HEK293 (cell line): ENCODE results near the gene ZNF423.

Experiments used
- CTCF ChIA-PET: fragments of 350-600 bp; formaldehyde crosslinking; extraction: SDS; loops from one replicate; lab custom pipeline; 2021; ENCODE audit warnings: antibody characterized with exemption; lab: Yijun Ruan, JAX
- POLR2A ChIA-PET: fragments of 300-600 bp; formaldehyde crosslinking; extraction: SDS; loops from one replicate; lab custom pipeline; 2020; ENCODE audit warnings: antibody characterized with exemption, inconsistent platforms; lab: Yijun Ruan, JAX
- H3K27ac ChIP-seq: fragments of 200-500 bp; sonication (Bioruptor generic); 2 replicates; pipeline ENCODE4 v1.5.1; 2014; ENCODE audit warnings: low read depth, low read length, control low read depth, inconsistent platforms; ENCODE audit errors: extremely low read depth
- H3K36me3 ChIP-seq, 2 experiments: fragments of 200-500 bp in 1 of 2; sonication (Bioruptor generic) in 1 of 2; 1 replicate in 1 of 2; 2 replicates in 1 of 2; pipeline ENCODE4 v1.5.1; 2014 to 2017; ENCODE audit warnings: inconsistent platforms in 2 of 2, low read length in 2 of 2; ENCODE audit not compliant: control insufficient read depth in 2 of 2, insufficient read depth in 1 of 2
- H3K4me1 ChIP-seq: fragments of 200-500 bp; sonication (Bioruptor generic); 2 replicates; pipeline ENCODE4 v1.5.1; 2014; ENCODE audit warnings: mild to moderate bottlenecking, low read length, inconsistent platforms; ENCODE audit not compliant: control insufficient read depth, insufficient read depth
- H3K4me3 ChIP-seq: 2 replicates; pipeline ENCODE4 v1.5.1; 2011; ENCODE audit warnings: low read depth, mild to moderate bottlenecking, control low read depth, low read length, moderate library complexity
- H3K9me3 ChIP-seq: fragments of 200-500 bp; sonication (Bioruptor generic); 2 replicates; pipeline ENCODE4 v1.5.1; 2014; ENCODE audit warnings: low read depth, low read length, inconsistent platforms; ENCODE audit not compliant: control insufficient read depth, insufficient read depth
- GLI4 ChIP-seq: fragments of 450-650 bp; formaldehyde crosslinking; IDR thresholded peaks from 2 replicates; pipeline ENCODE4 v1.5.1; 2016; ENCODE audit warnings: missing biosample characterization, missing genetic modification characterization
- GLIS2 ChIP-seq: fragments of 450-650 bp; formaldehyde crosslinking; IDR thresholded peaks from 2 replicates; pipeline ENCODE4 v1.5.1; 2016; ENCODE audit warnings: missing biosample characterization, missing genetic modification characterization
- KLF10 ChIP-seq: fragments of 450-650 bp; IDR thresholded peaks from 2 replicates; pipeline ENCODE4 v1.5.1; 2018; ENCODE audit warnings: missing biosample characterization, mild to moderate bottlenecking, missing genetic modification characterization
- MYNN ChIP-seq: fragments of 450-650 bp; formaldehyde crosslinking; IDR thresholded peaks from 2 replicates; pipeline ENCODE4 v1.5.1; 2016; ENCODE audit warnings: missing biosample characterization, missing genetic modification characterization, borderline replicate concordance
- REPIN1 ChIP-seq: fragments of 450-650 bp; formaldehyde crosslinking; IDR thresholded peaks from 2 replicates; pipeline ENCODE4 v1.5.1; 2017; ENCODE audit warnings: missing biosample characterization, missing genetic modification characterization, low read depth
- SP2 ChIP-seq: fragments of 450-650 bp; formaldehyde crosslinking; IDR thresholded peaks from 2 replicates; pipeline ENCODE4 v1.5.1; 2016; ENCODE audit warnings: missing biosample characterization, missing genetic modification characterization
- ZFP69B ChIP-seq: fragments of 450-650 bp; formaldehyde crosslinking; IDR thresholded peaks from 2 replicates; pipeline ENCODE4 v1.5.1; 2016; ENCODE audit warnings: missing biosample characterization, missing genetic modification characterization
- ZNF155 ChIP-seq: fragments of 450-650 bp; formaldehyde crosslinking; IDR thresholded peaks from 2 replicates; pipeline ENCODE4 v1.5.1; 2016; ENCODE audit warnings: missing biosample characterization, missing genetic modification characterization
- ZNF174 ChIP-seq: fragments of 450-650 bp; formaldehyde crosslinking; IDR thresholded peaks from 2 replicates; pipeline ENCODE4 v1.5.0; 2017; ENCODE audit warnings: missing biosample characterization, mild to moderate bottlenecking, missing genetic modification characterization
- ZNF2 ChIP-seq: fragments of 450-650 bp; formaldehyde crosslinking; IDR thresholded peaks from 2 replicates; pipeline ENCODE4 v1.5.1; 2016; ENCODE audit warnings: missing biosample characterization, missing genetic modification characterization
- ZNF311 ChIP-seq: fragments of 450-650 bp; formaldehyde crosslinking; IDR thresholded peaks from 2 replicates; pipeline ENCODE4 v1.5.1; 2017; ENCODE audit warnings: missing biosample characterization, missing genetic modification characterization, borderline replicate concordance
- ZNF341 ChIP-seq: fragments of 450-650 bp; formaldehyde crosslinking; IDR thresholded peaks from 2 replicates; pipeline ENCODE4; 2016; ENCODE audit warnings: low read depth, missing biosample characterization, missing genetic modification characterization
- ZNF433 ChIP-seq: fragments of 450-650 bp; formaldehyde crosslinking; IDR thresholded peaks from 2 replicates; pipeline ENCODE4 v1.5.1; 2016; ENCODE audit warnings: missing biosample characterization, missing genetic modification characterization, low read depth
- ZNF48 ChIP-seq: fragments of 450-650 bp; formaldehyde crosslinking; IDR thresholded peaks from 2 replicates; pipeline ENCODE4 v1.5.1; 2016; ENCODE audit warnings: missing biosample characterization, missing genetic modification characterization
- ZNF555 ChIP-seq: fragments of 450-650 bp; formaldehyde crosslinking; conservative IDR thresholded peaks from 2 replicates; pipeline ENCODE4 v1.5.1; 2017; ENCODE audit warnings: missing biosample characterization, mild to moderate bottlenecking, missing genetic modification characterization, inconsistent platforms
- ZNF624 ChIP-seq: fragments of 450-650 bp; formaldehyde crosslinking; IDR thresholded peaks from 2 replicates; pipeline ENCODE4 v1.5.1; 2017; ENCODE audit warnings: missing biosample characterization, missing genetic modification characterization
- ZNF626 ChIP-seq: fragments of 450-650 bp; sonication (Bioruptor Pico); formaldehyde crosslinking; IDR thresholded peaks from 2 replicates; pipeline ENCODE4 v1.5.1; 2018; ENCODE audit warnings: missing biosample characterization, missing genetic modification characterization, inconsistent platforms
- ZNF777 ChIP-seq: fragments of 450-650 bp; formaldehyde crosslinking; IDR thresholded peaks from 2 replicates; pipeline ENCODE4 v1.5.1; 2017; ENCODE audit warnings: missing biosample characterization, missing genetic modification characterization, borderline replicate concordance
- TF ChIP-seq, protein P1 (sequence below): fragments of 450-650 bp; formaldehyde crosslinking; IDR thresholded peaks from 2 replicates; pipeline ENCODE4 v1.5.1; 2016; ENCODE audit warnings: missing biosample characterization, missing genetic modification characterization
- TF ChIP-seq, protein P2 (sequence below): fragments of 450-650 bp; formaldehyde crosslinking; IDR thresholded peaks from 2 replicates; pipeline ENCODE4 v1.5.1; 2017; ENCODE audit warnings: missing biosample characterization, missing genetic modification characterization
- TF ChIP-seq, protein P3 (sequence below): fragments of 450-650 bp; formaldehyde crosslinking; IDR thresholded peaks from 2 replicates; pipeline ENCODE4 v1.5.1; 2016; ENCODE audit warnings: missing biosample characterization, missing genetic modification characterization
- TF ChIP-seq, protein P4 (sequence below): fragments of 450-650 bp; formaldehyde crosslinking; IDR thresholded peaks from 2 replicates; pipeline ENCODE4 v1.5.1; 2016; ENCODE audit warnings: missing biosample characterization, missing genetic modification characterization
- TF ChIP-seq, protein P5 (sequence below): fragments of 450-650 bp; formaldehyde crosslinking; IDR thresholded peaks from 2 replicates; pipeline ENCODE4 v1.5.1; 2016; ENCODE audit warnings: missing biosample characterization, missing genetic modification characterization, low read depth

The ZNF423 gene

GRCh38 chr16:49471038-49471727 is 384.7 kb downstream of the ZNF423 start:
- no peak for TF ChIP-seq ZNF341 (tag by site-specific recombination)
- no peak for TF ChIP-seq GLIS2
- TF ChIP-seq ZFP69B (tag by site-specific recombination), result no peak
- no peak for TF ChIP-seq ZNF777
- TF ChIP-seq ZNF155 (tag by site-specific recombination), result no peak
- no peak for TF ChIP-seq ZNF624
- no peak for TF ChIP-seq KLF10
- TF ChIP-seq, protein P1, sequence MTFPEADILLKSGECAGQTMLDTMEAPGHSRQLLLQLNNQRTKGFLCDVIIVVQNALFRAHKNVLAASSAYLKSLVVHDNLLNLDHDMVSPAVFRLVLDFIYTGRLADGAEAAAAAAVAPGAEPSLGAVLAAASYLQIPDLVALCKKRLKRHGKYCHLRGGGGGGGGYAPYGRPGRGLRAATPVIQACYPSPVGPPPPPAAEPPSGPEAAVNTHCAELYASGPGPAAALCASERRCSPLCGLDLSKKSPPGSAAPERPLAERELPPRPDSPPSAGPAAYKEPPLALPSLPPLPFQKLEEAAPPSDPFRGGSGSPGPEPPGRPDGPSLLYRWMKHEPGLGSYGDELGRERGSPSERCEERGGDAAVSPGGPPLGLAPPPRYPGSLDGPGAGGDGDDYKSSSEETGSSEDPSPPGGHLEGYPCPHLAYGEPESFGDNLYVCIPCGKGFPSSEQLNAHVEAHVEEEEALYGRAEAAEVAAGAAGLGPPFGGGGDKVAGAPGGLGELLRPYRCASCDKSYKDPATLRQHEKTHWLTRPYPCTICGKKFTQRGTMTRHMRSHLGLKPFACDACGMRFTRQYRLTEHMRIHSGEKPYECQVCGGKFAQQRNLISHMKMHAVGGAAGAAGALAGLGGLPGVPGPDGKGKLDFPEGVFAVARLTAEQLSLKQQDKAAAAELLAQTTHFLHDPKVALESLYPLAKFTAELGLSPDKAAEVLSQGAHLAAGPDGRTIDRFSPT (tag by site-specific recombination), result no peak
- TF ChIP-seq, protein P2, sequence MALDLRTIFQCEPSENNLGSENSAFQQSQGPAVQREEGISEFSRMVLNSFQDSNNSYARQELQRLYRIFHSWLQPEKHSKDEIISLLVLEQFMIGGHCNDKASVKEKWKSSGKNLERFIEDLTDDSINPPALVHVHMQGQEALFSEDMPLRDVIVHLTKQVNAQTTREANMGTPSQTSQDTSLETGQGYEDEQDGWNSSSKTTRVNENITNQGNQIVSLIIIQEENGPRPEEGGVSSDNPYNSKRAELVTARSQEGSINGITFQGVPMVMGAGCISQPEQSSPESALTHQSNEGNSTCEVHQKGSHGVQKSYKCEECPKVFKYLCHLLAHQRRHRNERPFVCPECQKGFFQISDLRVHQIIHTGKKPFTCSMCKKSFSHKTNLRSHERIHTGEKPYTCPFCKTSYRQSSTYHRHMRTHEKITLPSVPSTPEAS, result no peak
- TF ChIP-seq, protein P3, sequence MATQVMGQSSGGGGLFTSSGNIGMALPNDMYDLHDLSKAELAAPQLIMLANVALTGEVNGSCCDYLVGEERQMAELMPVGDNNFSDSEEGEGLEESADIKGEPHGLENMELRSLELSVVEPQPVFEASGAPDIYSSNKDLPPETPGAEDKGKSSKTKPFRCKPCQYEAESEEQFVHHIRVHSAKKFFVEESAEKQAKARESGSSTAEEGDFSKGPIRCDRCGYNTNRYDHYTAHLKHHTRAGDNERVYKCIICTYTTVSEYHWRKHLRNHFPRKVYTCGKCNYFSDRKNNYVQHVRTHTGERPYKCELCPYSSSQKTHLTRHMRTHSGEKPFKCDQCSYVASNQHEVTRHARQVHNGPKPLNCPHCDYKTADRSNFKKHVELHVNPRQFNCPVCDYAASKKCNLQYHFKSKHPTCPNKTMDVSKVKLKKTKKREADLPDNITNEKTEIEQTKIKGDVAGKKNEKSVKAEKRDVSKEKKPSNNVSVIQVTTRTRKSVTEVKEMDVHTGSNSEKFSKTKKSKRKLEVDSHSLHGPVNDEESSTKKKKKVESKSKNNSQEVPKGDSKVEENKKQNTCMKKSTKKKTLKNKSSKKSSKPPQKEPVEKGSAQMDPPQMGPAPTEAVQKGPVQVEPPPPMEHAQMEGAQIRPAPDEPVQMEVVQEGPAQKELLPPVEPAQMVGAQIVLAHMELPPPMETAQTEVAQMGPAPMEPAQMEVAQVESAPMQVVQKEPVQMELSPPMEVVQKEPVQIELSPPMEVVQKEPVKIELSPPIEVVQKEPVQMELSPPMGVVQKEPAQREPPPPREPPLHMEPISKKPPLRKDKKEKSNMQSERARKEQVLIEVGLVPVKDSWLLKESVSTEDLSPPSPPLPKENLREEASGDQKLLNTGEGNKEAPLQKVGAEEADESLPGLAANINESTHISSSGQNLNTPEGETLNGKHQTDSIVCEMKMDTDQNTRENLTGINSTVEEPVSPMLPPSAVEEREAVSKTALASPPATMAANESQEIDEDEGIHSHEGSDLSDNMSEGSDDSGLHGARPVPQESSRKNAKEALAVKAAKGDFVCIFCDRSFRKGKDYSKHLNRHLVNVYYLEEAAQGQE (tag by site-specific recombination), result no peak
- TF ChIP-seq SP2, result no peak
- TF ChIP-seq GLI4, result no peak
- TF ChIP-seq ZNF626, result no peak
- TF ChIP-seq REPIN1, result no peak
- TF ChIP-seq ZNF174 (tag by site-specific recombination), result no peak
- TF ChIP-seq ZNF433 (tag by site-specific recombination), result no peak
- no peak for TF ChIP-seq ZNF48 (tag by site-specific recombination)
- TF ChIP-seq ZNF2 (tag by site-specific recombination), result no peak
- Histone ChIP-seq H3K4me3 (no peak overlapping the region), H3K4me1 (no peaks in the 10 kb centered on the region), H3K36me3 (no peaks in the 10 kb centered on the region), H3K27ac (no peak overlapping the region), H3K9me3 (no peaks in the 10 kb centered on the region)
- POLR2A ChIA-PET, result no interaction called here
- CTCF ChIA-PET, result interaction anchor here (0.9 to 1.1 kb wide), 2 partner anchors 21 to 63 kb away, joined by 3 to 4 read pairs; no protein-coding TSS in a partner anchor

DNA sequence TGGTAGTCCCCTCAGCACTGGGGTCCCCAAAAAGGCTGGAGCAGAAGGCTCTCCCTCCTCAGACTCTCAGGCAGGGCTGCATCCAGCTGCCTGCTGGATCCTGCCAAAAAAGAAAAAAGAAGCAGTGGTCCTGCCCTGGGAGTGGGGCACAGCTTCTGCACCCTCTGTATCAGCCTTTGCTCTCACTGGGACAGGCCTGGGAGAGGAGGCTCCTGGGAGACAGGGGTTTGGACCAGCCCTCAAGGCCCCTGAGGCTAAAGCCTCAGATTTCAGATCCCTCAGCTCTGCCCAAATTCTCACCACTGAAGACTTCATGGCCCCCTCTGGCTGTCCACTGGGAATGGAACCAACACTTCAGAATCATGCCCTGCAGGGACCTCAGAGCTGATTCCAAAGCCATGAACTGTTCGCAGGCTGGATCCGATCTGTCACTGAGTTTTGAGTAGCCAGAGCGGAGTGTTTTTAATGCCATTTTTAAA is 385.4 kb downstream of the ZNF423 start:
- CTCF ChIA-PET, result interaction anchor here (0.9 kb wide), 1 partner anchor 22 kb away, joined by 4 read pairs; no protein-coding TSS in a partner anchor
- H3K9me3 ChIP-seq, result no peaks in the 10 kb centered on the region
- TF ChIP-seq KLF10, result no peak
- TF ChIP-seq, protein P4, sequence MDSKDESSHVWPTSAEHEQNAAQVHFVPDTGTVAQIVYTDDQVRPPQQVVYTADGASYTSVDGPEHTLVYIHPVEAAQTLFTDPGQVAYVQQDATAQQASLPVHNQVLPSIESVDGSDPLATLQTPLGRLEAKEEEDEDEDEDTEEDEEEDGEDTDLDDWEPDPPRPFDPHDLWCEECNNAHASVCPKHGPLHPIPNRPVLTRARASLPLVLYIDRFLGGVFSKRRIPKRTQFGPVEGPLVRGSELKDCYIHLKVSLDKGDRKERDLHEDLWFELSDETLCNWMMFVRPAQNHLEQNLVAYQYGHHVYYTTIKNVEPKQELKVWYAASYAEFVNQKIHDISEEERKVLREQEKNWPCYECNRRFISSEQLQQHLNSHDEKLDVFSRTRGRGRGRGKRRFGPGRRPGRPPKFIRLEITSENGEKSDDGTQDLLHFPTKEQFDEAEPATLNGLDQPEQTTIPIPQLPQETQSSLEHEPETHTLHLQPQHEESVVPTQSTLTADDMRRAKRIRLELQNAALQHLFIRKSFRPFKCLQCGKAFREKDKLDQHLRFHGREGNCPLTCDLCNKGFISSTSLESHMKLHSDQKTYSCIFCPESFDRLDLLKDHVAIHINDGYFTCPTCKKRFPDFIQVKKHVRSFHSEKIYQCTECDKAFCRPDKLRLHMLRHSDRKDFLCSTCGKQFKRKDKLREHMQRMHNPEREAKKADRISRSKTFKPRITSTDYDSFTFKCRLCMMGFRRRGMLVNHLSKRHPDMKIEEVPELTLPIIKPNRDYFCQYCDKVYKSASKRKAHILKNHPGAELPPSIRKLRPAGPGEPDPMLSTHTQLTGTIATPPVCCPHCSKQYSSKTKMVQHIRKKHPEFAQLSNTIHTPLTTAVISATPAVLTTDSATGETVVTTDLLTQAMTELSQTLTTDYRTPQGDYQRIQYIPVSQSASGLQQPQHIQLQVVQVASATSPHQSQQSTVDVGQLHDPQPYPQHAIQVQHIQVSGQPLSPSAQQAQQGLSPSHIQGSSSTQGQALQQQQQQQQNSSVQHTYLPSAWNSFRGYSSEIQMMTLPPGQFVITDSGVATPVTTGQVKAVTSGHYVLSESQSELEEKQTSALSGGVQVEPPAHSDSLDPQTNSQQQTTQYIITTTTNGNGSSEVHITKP (tag by site-specific recombination), result no peak
- TF ChIP-seq, protein P5, sequence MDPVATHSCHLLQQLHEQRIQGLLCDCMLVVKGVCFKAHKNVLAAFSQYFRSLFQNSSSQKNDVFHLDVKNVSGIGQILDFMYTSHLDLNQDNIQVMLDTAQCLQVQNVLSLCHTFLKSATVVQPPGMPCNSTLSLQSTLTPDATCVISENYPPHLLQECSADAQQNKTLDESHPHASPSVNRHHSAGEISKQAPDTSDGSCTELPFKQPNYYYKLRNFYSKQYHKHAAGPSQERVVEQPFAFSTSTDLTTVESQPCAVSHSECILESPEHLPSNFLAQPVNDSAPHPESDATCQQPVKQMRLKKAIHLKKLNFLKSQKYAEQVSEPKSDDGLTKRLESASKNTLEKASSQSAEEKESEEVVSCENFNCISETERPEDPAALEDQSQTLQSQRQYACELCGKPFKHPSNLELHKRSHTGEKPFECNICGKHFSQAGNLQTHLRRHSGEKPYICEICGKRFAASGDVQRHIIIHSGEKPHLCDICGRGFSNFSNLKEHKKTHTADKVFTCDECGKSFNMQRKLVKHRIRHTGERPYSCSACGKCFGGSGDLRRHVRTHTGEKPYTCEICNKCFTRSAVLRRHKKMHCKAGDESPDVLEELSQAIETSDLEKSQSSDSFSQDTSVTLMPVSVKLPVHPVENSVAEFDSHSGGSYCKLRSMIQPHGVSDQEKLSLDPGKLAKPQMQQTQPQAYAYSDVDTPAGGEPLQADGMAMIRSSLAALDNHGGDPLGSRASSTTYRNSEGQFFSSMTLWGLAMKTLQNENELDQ (tag by site-specific recombination), result no peak
- no peak for TF ChIP-seq MYNN (tag by site-specific recombination)
- TF ChIP-seq ZNF777, result no peak
- TF ChIP-seq ZNF555 (tag by site-specific recombination), result no peak
- TF ChIP-seq ZNF311, result no peak

More for the DNA sequence above, 385.4 kb downstream of the ZNF423 start:
- POLR2A ChIA-PET, result no interaction called here
- H3K4me1 ChIP-seq, result no peaks in the 10 kb centered on the region
- no peak overlapping the region for H3K4me3 ChIP-seq
- no peaks in the 10 kb centered on the region for H3K36me3 ChIP-seq
- H3K27ac ChIP-seq, result no peak overlapping the region
